Measurements from ENCODE around the gene SPRR2A.

GRCh38 chr1:153081736-153082135 lies 24.4 kb upstream of the SPRR2A start:
- TF ChIP-seq, protein P1, sequence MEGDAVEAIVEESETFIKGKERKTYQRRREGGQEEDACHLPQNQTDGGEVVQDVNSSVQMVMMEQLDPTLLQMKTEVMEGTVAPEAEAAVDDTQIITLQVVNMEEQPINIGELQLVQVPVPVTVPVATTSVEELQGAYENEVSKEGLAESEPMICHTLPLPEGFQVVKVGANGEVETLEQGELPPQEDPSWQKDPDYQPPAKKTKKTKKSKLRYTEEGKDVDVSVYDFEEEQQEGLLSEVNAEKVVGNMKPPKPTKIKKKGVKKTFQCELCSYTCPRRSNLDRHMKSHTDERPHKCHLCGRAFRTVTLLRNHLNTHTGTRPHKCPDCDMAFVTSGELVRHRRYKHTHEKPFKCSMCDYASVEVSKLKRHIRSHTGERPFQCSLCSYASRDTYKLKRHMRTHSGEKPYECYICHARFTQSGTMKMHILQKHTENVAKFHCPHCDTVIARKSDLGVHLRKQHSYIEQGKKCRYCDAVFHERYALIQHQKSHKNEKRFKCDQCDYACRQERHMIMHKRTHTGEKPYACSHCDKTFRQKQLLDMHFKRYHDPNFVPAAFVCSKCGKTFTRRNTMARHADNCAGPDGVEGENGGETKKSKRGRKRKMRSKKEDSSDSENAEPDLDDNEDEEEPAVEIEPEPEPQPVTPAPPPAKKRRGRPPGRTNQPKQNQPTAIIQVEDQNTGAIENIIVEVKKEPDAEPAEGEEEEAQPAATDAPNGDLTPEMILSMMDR (IDR thresholded peaks at IDR 0.05; ENCODE audit: poor library complexity, severe bottlenecking), result no peak
- TF ChIP-seq EP300 (conservative IDR thresholded peaks at IDR 0.05; ENCODE audit: poor library complexity, severe bottlenecking) (no peak), TAF1 (IDR thresholded peaks at IDR 0.05; ENCODE audit: low read depth) (no peak), EZH2 (IDR thresholded peaks at IDR 0.05; ENCODE audit: borderline replicate concordance, insufficient read depth, low read length, poor library complexity, severe bottlenecking) (no peak)
